ENCODE results near the gene SP9. TPM values are rescaled to one million over a fixed set of nuclear protein-coding genes. Genes with fewer than 3 reads are reported as not detected.
A peak's percentile ranks its signal among the peaks of the same experiment; 100 is the strongest.

SP9 gene
- polyA plus RNA-seq, 1 donor (not counting 4 experiments of a cell fraction or from before 2014, with no cell fraction given): not detected

DNA sequence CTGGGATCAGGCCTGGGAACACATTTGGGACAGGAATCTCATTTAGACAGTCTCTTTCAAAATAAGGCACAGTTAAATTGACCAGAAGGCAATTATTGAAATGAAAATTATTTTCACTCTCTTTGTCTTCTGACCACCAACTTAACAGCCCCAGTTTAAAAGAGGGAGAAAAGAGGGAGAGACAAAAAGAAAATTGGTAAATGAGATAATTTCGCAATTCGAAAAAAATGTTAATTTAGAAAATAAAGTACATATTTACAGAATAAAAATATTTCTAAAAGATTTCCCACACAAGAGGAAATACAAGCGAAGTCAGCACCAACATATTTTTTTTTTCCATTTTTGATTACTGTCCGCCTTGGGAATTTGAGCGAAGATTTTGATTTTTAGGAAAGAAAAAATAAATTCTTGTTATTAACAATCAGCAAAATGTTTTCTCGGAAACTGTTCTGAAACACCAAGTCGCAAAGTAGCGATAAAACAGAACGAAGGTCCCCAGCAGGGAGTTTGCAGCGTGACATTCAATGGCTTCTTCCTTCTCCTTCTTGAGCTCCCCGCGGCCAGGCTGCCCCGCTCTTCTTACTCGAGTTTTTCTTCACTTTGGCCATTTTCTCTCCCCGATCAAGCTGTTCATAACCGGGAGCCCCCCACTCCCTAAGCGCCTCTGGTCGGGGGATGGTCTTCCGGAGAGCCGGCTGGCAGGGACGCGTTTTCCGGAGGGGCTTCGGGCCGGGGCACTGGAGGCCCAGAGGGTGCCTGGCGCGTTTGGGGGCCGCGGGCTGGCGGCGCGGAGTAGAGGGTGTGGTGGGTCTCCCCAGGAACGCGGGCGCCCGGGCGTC, 5.0 kb downstream of the SP9 start:
- no peak for FAIRE-seq
- Histone ChIP-seq H3K27me3 (ENCODE audit: control insufficient read depth, extremely low read depth, insufficient read depth, low read length) (peaks cover 95% of the 10 kb centered on the region), H3K36me3 (ENCODE audit: control insufficient read depth in 2 of 2, extremely low read depth in 1 of 2, insufficient read depth in 2 of 2, low read length in 2 of 2) (no peaks in the 10 kb centered on the region), H3K4me3 (ENCODE audit: control insufficient read depth in 2 of 3, extremely low read depth in 1 of 3, insufficient read depth in 2 of 3, low read depth in 1 of 3, low read length in 3 of 3) (no peak overlapping the region), H3K9ac (ENCODE audit: control insufficient read depth, extremely low read depth, insufficient read depth, low read length) (no peak overlapping the region), H3K4me1 (ENCODE audit: control insufficient read depth, extremely low read depth, insufficient read depth, low read length) (peaks cover 26% of the 10 kb centered on the region), H3K4me2 (ENCODE audit: control insufficient read depth, extremely low read depth, insufficient read depth, low read depth, low read length) (no peak overlapping the region), H2AFZ (ENCODE audit: control insufficient read depth, low read length) (no peak overlapping the region), H3K9me3 (ENCODE audit: control insufficient read depth, low read depth, low read length) (no peaks in the 10 kb centered on the region), H3K79me2 (ENCODE audit: control insufficient read depth, insufficient read depth, low read length) (no peaks in the 10 kb centered on the region), H4K20me1 (ENCODE audit: control insufficient read depth, extremely low read depth, insufficient read depth, low read length) (peaks cover 4% of the 10 kb centered on the region), H3K27ac (ENCODE audit: control insufficient read depth, insufficient read depth, low read length) (no peak overlapping the region), H3K9me1 (ENCODE audit: control insufficient read depth, extremely low read depth, insufficient read depth, low read length) (no peaks in the 10 kb centered on the region)
- TF ChIP-seq, protein P1, sequence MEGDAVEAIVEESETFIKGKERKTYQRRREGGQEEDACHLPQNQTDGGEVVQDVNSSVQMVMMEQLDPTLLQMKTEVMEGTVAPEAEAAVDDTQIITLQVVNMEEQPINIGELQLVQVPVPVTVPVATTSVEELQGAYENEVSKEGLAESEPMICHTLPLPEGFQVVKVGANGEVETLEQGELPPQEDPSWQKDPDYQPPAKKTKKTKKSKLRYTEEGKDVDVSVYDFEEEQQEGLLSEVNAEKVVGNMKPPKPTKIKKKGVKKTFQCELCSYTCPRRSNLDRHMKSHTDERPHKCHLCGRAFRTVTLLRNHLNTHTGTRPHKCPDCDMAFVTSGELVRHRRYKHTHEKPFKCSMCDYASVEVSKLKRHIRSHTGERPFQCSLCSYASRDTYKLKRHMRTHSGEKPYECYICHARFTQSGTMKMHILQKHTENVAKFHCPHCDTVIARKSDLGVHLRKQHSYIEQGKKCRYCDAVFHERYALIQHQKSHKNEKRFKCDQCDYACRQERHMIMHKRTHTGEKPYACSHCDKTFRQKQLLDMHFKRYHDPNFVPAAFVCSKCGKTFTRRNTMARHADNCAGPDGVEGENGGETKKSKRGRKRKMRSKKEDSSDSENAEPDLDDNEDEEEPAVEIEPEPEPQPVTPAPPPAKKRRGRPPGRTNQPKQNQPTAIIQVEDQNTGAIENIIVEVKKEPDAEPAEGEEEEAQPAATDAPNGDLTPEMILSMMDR (optimal IDR thresholded peaks at IDR 0.05 in 1 of 3, IDR thresholded peaks at IDR 0.05 in 1 of 3, conservative IDR thresholded peaks at IDR 0.05 in 1 of 3; ENCODE audit: extremely low read depth in 1 of 3, insufficient read depth in 2 of 3, low read length in 3 of 3): no peak
- peak; percentile 90 for TF ChIP-seq EZH2 (IDR thresholded peaks at IDR 0.05; ENCODE audit: low read length)
- DNase-seq (ENCODE audit: low read depth, low spot score): no peak
- dilution Hi-C loops (cut with MboI; ENCODE audit: extremely low pct_ligation_motif_present, low sequenced_read_pairs): no loop called here

DNA sequence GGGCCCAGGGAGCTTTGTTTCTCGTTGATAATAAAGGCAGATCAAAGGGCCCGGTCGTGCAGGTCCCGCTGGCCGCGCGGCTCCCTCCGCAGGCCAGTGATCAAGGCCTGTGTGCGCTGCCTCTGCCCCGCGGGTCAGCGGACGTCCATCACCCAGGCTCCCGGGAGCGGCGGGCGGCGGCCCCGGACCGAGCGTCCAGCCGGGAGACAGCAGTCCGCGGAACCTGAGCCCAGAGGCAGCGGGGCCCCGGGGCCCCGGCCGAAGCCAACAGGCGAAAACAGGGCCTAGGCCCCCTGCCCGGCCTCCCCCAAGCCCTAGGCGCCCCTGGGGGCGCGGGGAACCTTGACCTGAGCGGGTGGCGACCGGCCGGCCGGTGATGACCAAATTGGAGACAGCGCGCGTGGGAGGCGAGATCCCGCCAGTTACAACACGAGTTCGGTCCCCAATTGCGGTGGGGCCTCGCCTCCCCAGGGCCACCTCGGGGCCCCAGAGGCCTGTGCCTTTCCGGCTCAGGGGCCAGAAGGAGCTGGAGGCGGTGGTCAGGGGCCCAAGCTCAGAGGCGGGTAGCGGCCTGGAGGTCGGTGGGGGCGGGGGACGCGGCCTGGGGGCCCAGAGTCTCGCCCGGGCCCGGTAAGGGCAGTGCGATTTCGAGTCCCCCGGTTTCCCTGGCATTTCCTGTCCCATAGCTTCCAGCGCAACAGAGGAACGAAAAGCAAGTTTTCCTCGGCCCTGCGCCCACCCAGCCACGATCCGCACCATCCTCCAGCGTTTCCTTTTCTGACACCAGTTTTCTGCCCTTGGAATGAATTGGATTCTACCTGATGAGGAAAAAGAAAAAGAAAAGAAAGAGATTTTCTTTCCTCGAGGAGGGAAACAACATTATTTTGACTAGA, 5.9 kb downstream of the SP9 start:
- H3K4me2 ChIP-seq (ENCODE audit: control insufficient read depth, extremely low read depth, insufficient read depth, low read depth, low read length): peak overlapping the region; percentile 27
- dilution Hi-C loops (cut with MboI; ENCODE audit: extremely low pct_ligation_motif_present, low sequenced_read_pairs): no loop called here
- peaks cover 87% of the 10 kb centered on the region for H3K27me3 ChIP-seq (ENCODE audit: control insufficient read depth, extremely low read depth, insufficient read depth, low read length)
- no peak overlapping the region for H3K27ac ChIP-seq (ENCODE audit: control insufficient read depth, insufficient read depth, low read length)
- H3K9ac ChIP-seq (ENCODE audit: control insufficient read depth, extremely low read depth, insufficient read depth, low read length): no peak overlapping the region
- no peak for DNase-seq (ENCODE audit: low read depth, low spot score)
- no peak for FAIRE-seq
- H2AFZ ChIP-seq (ENCODE audit: control insufficient read depth, low read length): no peak overlapping the region
- no peaks in the 10 kb centered on the region for H3K36me3 ChIP-seq (ENCODE audit: control insufficient read depth in 2 of 2, extremely low read depth in 1 of 2, insufficient read depth in 2 of 2, low read length in 2 of 2)
- peaks cover 4% of the 10 kb centered on the region for H4K20me1 ChIP-seq (ENCODE audit: control insufficient read depth, extremely low read depth, insufficient read depth, low read length)
- peak; percentile 73 for TF ChIP-seq EZH2 (IDR thresholded peaks at IDR 0.05; ENCODE audit: low read length)
- TF ChIP-seq, protein P1 (optimal IDR thresholded peaks at IDR 0.05 in 1 of 3, IDR thresholded peaks at IDR 0.05 in 1 of 3, conservative IDR thresholded peaks at IDR 0.05 in 1 of 3; ENCODE audit: extremely low read depth in 1 of 3, insufficient read depth in 2 of 3, low read length in 3 of 3): no peak
- no peaks in the 10 kb centered on the region for H3K79me2 ChIP-seq (ENCODE audit: control insufficient read depth, insufficient read depth, low read length)
- peaks cover 27% of the 10 kb centered on the region for H3K4me1 ChIP-seq (ENCODE audit: control insufficient read depth, extremely low read depth, insufficient read depth, low read length)
- no peaks in the 10 kb centered on the region for H3K9me3 ChIP-seq (ENCODE audit: control insufficient read depth, low read depth, low read length)
- H3K4me3 ChIP-seq (ENCODE audit: control insufficient read depth in 2 of 3, extremely low read depth in 1 of 3, insufficient read depth in 2 of 3, low read depth in 1 of 3, low read length in 3 of 3): no peak overlapping the region
- H3K9me1 ChIP-seq (ENCODE audit: control insufficient read depth, extremely low read depth, insufficient read depth, low read length): no peaks in the 10 kb centered on the region
